ENCODE results near the gene MFSD6L. TPM values are rescaled to one million over a fixed set of nuclear protein-coding genes. Genes with fewer than 3 reads are reported as not detected.

Gene MFSD6L
- total RNA-seq, 1 experiment from 2014 or later: not detected

- Histone ChIP-seq H3K4me1 (no peaks in the 10 kb centered on the region), H3K27me3 (no peaks in the 10 kb centered on the region), H3K9me3 (replicated peaks) (peaks cover 4% of the 10 kb centered on the region; the same call in 1 of the 2 replicates), H3K4me3 (no peak overlapping the region), H3K36me3 (no peaks in the 10 kb centered on the region), H3K27ac (no peak overlapping the region)
- no peak for DNase-seq
These were observed 7.8 kb downstream of the MFSD6L start for GRCh38 chr17:8791248-8791909.

DNA sequence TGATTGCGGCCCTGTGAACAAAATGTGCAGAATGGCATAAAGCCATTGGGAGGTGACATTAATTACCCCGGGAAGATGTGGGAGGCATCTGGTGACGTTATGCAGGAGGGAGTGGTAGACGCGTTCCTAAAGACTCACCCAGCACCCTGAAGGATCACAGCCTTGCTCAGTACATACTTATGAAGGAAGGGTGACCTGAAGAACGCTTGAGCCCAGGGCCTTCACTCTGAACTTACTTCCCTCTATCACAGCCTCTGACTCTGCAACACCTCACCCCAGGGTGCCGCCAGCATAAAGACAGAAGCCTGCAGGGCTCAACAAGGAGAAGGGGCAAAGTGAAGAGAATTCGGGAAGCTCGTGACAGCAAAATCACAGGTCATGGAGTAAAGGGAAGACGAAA lies 9.4 kb downstream of the MFSD6L start:
- H3K4me1 ChIP-seq: no peaks in the 10 kb centered on the region
- no peaks in the 10 kb centered on the region for H3K36me3 ChIP-seq
- DNase-seq: no peak
- H3K4me3 ChIP-seq: no peak overlapping the region
- H3K9me3 ChIP-seq (replicated peaks): peaks cover 4% of the 10 kb centered on the region; the same call in 1 of the 2 replicates
- no peaks in the 10 kb centered on the region for H3K27me3 ChIP-seq
- no peak overlapping the region for H3K27ac ChIP-seq

DNA sequence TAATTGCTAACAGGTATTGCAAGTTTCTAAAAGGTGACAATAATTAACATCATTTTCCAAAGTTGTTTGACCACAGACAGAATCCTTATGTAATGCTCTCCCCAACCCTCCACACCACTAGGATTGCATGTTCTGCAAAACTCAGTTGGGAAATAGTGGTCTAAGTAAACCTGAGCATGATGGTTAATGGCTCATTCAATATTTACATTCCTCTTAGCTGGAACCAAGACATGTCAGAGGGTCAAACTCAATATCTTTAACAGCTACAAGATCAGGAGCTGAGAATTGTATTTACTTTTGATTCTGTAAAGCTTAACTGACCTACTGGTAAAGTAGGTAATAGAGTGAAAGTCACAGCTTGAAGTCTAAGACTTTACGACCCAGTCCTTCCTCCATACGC lies 10.2 kb downstream of the MFSD6L start:
- Histone ChIP-seq H3K4me3 (no peak overlapping the region), H3K36me3 (no peaks in the 10 kb centered on the region), H3K4me1 (no peaks in the 10 kb centered on the region), H3K9me3 (replicated peaks) (peaks cover 4% of the 10 kb centered on the region; the same call in 1 of the 2 replicates), H3K27me3 (no peaks in the 10 kb centered on the region), H3K27ac (no peak overlapping the region)
- DNase-seq: no peak

- Histone ChIP-seq H3K9me3 (replicated peaks) (no peaks in the 10 kb centered on the region), H3K4me3 (no peak overlapping the region), H3K27me3 (no peaks in the 10 kb centered on the region), H3K4me1 (no peaks in the 10 kb centered on the region), H3K27ac (no peak overlapping the region), H3K36me3 (no peaks in the 10 kb centered on the region)
- DNase-seq: peak; percentile 60 to 78
These were observed 13.4 kb downstream of the MFSD6L start for GRCh38 chr17:8785547-8786413.

GRCh38 chr17:8782176-8782575 lies 17.0 kb downstream of the MFSD6L start:
- H3K4me3 ChIP-seq: no peak overlapping the region
- no peak overlapping the region for H3K27ac ChIP-seq
- H3K36me3 ChIP-seq: no peaks in the 10 kb centered on the region
- no peaks in the 10 kb centered on the region for H3K4me1 ChIP-seq
- no peaks in the 10 kb centered on the region for H3K27me3 ChIP-seq
- no peaks in the 10 kb centered on the region for H3K9me3 ChIP-seq (replicated peaks)
- DNase-seq: no peak

GRCh38 chr17:8781776-8782175 lies 17.4 kb downstream of the MFSD6L start:
- no peaks in the 10 kb centered on the region for H3K4me1 ChIP-seq
- DNase-seq: no peak
- no peak overlapping the region for H3K4me3 ChIP-seq
- H3K9me3 ChIP-seq (replicated peaks): no peaks in the 10 kb centered on the region
- no peak overlapping the region for H3K27ac ChIP-seq
- no peaks in the 10 kb centered on the region for H3K36me3 ChIP-seq
- no peaks in the 10 kb centered on the region for H3K27me3 ChIP-seq

DNA sequence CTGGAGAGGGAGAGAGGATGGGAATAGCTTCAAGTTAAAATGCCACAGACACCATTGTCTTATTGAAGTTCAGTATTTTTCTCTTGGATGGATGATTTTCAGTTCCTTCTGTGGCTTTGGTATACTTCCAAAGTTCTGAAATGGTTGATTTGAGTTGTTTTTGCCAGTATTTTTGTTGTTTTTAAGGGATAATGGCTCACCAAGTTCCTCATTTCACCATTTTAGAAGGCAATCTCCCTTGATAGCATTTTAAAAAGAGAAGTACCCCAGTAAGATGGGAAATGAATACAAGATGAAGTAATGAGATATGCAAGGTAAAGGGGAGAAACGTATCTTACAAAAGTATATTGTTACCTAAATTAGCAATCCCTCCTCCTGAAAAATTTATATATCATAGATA lies 22.3 kb downstream of the MFSD6L start:
- no peak overlapping the region for H3K4me3 ChIP-seq
- no peaks in the 10 kb centered on the region for H3K27me3 ChIP-seq
- no peaks in the 10 kb centered on the region for H3K36me3 ChIP-seq
- no peaks in the 10 kb centered on the region for H3K9me3 ChIP-seq (replicated peaks)
- no peak for DNase-seq
- no peak overlapping the region for H3K27ac ChIP-seq
- H3K4me1 ChIP-seq: no peaks in the 10 kb centered on the region

DNA sequence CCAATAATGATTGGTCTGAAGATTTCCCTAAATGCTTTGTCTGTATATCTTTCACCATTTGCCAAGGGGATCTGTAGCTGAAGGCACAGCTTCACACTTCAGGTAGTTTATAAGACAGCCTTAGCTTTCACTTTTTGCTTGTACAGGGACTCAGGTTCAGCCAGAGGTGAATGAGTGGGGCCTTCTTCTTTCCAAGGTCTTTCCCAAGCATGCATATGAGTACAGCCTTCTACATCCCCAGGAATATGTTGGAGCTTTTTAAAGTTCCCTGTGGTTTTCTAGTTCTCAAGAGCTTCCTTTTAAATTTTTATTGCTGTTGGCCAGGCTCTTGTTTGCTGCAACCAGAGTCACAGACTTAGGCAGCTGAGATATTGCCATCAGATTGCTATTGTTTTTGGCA lies 22.9 kb downstream of the MFSD6L start:
- DNase-seq: no peak
- Histone ChIP-seq H3K4me1 (no peaks in the 10 kb centered on the region), H3K27me3 (no peaks in the 10 kb centered on the region), H3K36me3 (no peaks in the 10 kb centered on the region), H3K27ac (no peak overlapping the region), H3K4me3 (no peak overlapping the region), H3K9me3 (replicated peaks) (no peaks in the 10 kb centered on the region)

DNA sequence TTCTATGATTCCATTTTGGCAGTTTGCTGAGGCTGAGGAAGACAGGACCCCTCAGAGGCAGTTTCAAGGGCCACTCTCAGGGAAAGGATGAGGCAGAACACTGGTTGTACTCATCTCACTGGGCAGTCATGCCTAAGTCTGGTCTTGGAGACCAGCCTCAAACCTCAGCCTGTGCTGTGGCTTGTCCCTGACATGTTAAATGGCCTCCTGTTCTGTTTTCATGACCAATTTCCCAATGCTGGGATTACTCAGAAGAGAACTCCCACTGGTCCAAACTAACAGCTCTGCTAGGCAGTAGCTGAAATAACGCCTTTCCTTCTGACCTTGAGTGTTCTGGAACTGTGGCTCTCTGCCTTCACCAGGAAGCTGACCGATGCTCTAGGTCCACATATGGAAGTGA lies 32.4 kb downstream of the MFSD6L start:
- no peaks in the 10 kb centered on the region for H3K9me3 ChIP-seq (replicated peaks)
- no peaks in the 10 kb centered on the region for H3K4me1 ChIP-seq
- H3K27me3 ChIP-seq: no peaks in the 10 kb centered on the region
- no peaks in the 10 kb centered on the region for H3K36me3 ChIP-seq
- H3K4me3 ChIP-seq: no peak overlapping the region
- DNase-seq: no peak
- no peak overlapping the region for H3K27ac ChIP-seq

GRCh38 chr17:8762012-8762411 lies 37.2 kb downstream of the MFSD6L start:
- H3K27me3 ChIP-seq: no peaks in the 10 kb centered on the region
- no peak for DNase-seq
- no peak overlapping the region for H3K4me3 ChIP-seq

DNA sequence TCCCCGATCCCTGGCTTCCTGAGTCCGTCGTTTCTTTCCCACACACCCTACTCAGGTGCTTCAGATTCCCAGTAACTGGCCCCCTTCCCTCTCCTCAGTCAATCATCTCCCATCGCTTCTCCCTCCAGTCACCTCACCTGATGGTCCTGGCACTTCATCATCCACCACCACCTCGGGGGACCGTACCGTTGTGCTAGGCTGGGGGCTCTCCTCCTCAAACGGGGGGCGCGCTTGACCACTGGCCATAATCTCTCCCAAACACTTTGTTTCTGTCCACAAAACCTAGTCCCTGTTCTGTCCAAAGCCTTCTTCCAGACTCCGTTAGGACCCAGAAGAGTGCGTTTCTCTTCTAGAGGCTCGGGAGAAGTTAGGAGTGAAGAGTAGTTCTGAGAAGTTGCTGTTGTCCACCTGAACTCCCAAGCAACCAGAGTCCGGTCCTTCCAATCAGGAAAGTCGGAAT lies 41.0 kb downstream of the MFSD6L start, which contains the start of gene SPDYE4:
Gene SPDYE4, minus strand, starts transcription at position 410 of the 460 bp plus-strand sequence. Its CDS starts 164 bp downstream, at position 246.
- Histone ChIP-seq H3K9me3 (replicated peaks) (no peaks in the 10 kb centered on the region), H3K4me3 (no peak within 1 kb of the TSS), H3K36me3 (no peaks in the 10 kb centered on the region), H3K27ac (no peak within 1 kb of the TSS), H3K27me3 (no peaks in the 10 kb centered on the region), H3K4me1 (no peaks in the 10 kb centered on the region)
- DNase-seq: no peak

More at GRCh38 chr17:8762012-8762411, 37.2 kb downstream of the MFSD6L start:
- H3K4me1 ChIP-seq: no peaks in the 10 kb centered on the region
- no peaks in the 10 kb centered on the region for H3K36me3 ChIP-seq
- no peaks in the 10 kb centered on the region for H3K9me3 ChIP-seq (replicated peaks)
- no peak overlapping the region for H3K27ac ChIP-seq

- no peak overlapping the region for H3K27ac ChIP-seq
- no peaks in the 10 kb centered on the region for H3K4me1 ChIP-seq
- no peaks in the 10 kb centered on the region for H3K9me3 ChIP-seq (replicated peaks)
- DNase-seq: no peak
- H3K27me3 ChIP-seq: no peaks in the 10 kb centered on the region
- no peaks in the 10 kb centered on the region for H3K36me3 ChIP-seq
- H3K4me3 ChIP-seq: no peak overlapping the region
These were observed 42.0 kb downstream of the MFSD6L start for GRCh38 chr17:8757189-8757588.

GRCh38 chr17:8755590-8756255 lies 43.4 kb downstream of the MFSD6L start:
- H3K27me3 ChIP-seq: no peaks in the 10 kb centered on the region
- H3K9me3 ChIP-seq (replicated peaks): no peaks in the 10 kb centered on the region
- no peaks in the 10 kb centered on the region for H3K4me1 ChIP-seq
- H3K4me3 ChIP-seq: no peak overlapping the region
- no peak for DNase-seq
- no peaks in the 10 kb centered on the region for H3K36me3 ChIP-seq
- H3K27ac ChIP-seq: no peak overlapping the region

DNA sequence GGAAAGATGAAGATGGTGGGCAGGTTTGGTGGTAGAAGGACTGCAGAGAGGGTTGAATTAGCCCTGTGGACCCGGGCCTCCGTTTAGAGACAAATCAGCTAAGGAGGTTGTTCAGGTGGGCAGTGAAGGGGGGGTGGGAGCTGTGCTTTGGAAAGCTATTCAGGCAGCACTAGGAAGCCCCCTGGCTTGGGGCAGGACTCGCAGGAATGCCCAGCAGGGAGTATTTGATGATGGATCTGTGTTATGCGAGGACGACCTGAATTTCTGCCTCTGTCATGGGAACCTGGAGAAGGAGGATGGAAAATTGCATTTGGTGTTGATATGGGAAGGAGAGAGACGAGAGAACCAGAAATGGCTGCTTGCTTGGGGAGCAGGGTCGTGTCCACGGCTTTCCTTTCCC lies 44.3 kb downstream of the MFSD6L start:
- Histone ChIP-seq H3K9me3 (replicated peaks) (no peaks in the 10 kb centered on the region), H3K4me3 (no peak overlapping the region), H3K27ac (no peak overlapping the region), H3K4me1 (no peaks in the 10 kb centered on the region), H3K27me3 (no peaks in the 10 kb centered on the region), H3K36me3 (no peaks in the 10 kb centered on the region)
- DNase-seq: no peak

GRCh38 chr17:8753976-8754440 lies 45.2 kb downstream of the MFSD6L start:
- Histone ChIP-seq H3K9me3 (replicated peaks) (no peaks in the 10 kb centered on the region), H3K27ac (no peak overlapping the region), H3K4me3 (no peak overlapping the region), H3K36me3 (no peaks in the 10 kb centered on the region), H3K4me1 (no peaks in the 10 kb centered on the region), H3K27me3 (no peaks in the 10 kb centered on the region)
- no peak for DNase-seq

Measured in SJCRH30 (cell line).